ENCODE results near the gene ENTREP3.
"Not testable (repeated sequence)": the region's sequence is repeated elsewhere in the genome, so short reads cannot be mapped to it uniquely, and the experiment has no call there.

ENTREP3 gene

GRCh38 chr1:155226910-155227260, 28.4 kb downstream of the ENTREP3 start:
- Histone ChIP-seq H3K27me3 (ENCODE audit: control insufficient read depth, insufficient read depth, low read length) (no peaks in the 10 kb centered on the region), H3K9me3 (ENCODE audit: control insufficient read depth, low read length) (no peaks in the 10 kb centered on the region), H3K9ac (ENCODE audit: low read length) (peak overlapping the region; percentile 63), H3K36me3 (ENCODE audit: control insufficient read depth, insufficient read depth, low read length) (no peaks in the 10 kb centered on the region), H3K4me3 (ENCODE audit: low read length) (peak overlapping the region; percentile 43), H3K4me1 (ENCODE audit: control insufficient read depth, insufficient read depth, low read length) (peaks cover 24% of the 10 kb centered on the region)

DNA sequence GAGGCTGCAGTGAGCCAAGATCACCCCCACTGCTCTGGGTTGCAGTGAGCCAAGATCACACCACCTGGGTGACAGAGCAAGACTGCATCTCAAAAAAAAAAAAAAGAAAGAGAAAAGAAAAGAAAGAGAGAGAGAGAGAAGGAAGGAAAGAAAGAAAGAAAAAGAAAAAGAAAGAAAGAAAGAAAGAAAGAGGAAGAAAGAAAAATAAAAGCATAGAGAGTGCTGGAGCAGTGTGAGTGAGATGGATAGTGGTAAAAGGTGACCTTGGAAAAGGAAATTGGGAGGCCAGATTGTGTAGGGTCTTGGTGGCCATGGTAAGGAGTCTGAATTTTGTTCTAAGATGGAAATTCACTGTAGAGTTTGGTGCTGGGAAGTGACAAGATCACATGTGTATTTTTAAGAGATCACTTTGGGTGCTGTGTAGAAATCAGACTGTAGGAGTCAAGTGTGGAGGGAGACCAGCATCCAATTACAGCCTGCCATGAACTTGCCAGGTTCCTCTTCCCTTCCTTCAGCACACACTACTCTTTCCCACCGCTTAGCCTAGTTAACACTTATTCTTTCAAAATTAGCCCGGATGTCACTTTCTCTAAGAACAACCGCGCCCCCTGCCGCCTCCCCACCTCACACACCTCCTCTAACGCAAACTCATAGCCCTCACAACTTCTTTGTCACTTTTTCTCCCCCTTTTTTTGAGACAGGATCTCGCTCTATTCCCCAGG, 28.9 kb downstream of the ENTREP3 start:
- peak overlapping the region; percentile 43 for H3K4me3 ChIP-seq (ENCODE audit: low read length)
- H3K36me3 ChIP-seq (ENCODE audit: control insufficient read depth, insufficient read depth, low read length) = no peaks in the 10 kb centered on the region
- H3K9me3 ChIP-seq (ENCODE audit: control insufficient read depth, low read length) = no peaks in the 10 kb centered on the region
- no peaks in the 10 kb centered on the region for H3K27me3 ChIP-seq (ENCODE audit: control insufficient read depth, insufficient read depth, low read length)
- peak overlapping the region; percentile 63 for H3K9ac ChIP-seq (ENCODE audit: low read length)
- H3K4me1 ChIP-seq (ENCODE audit: control insufficient read depth, insufficient read depth, low read length) = peaks cover 24% of the 10 kb centered on the region

GRCh38 chr1:155225404-155225759, 29.9 kb downstream of the ENTREP3 start:
- H3K27me3 ChIP-seq (ENCODE audit: control insufficient read depth, insufficient read depth, low read length); H3K4me3 ChIP-seq (ENCODE audit: low read length); H3K36me3 ChIP-seq (ENCODE audit: control insufficient read depth, insufficient read depth, low read length); H3K9me3 ChIP-seq (ENCODE audit: control insufficient read depth, low read length); H3K9ac ChIP-seq (ENCODE audit: low read length): not testable (repeated sequence)
- peaks cover 28% of the 10 kb centered on the region for H3K4me1 ChIP-seq (ENCODE audit: control insufficient read depth, insufficient read depth, low read length)

DNA sequence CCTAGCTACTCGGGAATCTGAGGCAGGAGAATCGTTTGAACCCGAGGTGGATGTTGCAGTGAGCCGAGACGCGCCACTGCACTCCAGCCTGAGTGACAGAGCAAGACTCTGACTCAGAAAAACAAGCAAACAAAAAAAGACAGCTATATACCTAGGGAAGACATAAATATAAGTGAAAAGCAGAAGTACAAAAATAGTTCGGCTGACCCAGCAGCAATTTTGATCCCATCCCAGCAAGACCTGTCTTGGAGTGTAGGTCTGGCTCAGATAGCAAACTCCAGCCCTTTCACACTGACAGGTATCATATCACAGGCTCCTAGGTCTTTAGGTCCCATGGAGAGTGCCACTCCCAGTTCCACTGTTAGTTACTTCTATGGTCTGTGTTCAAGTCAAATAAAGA, 32.2 kb downstream of the ENTREP3 start:
- H3K9me3 ChIP-seq (ENCODE audit: control insufficient read depth, low read length) = no peaks in the 10 kb centered on the region
- no peak overlapping the region for H3K4me3 ChIP-seq (ENCODE audit: low read length)
- H3K4me1 ChIP-seq (ENCODE audit: control insufficient read depth, insufficient read depth, low read length) = peaks cover 36% of the 10 kb centered on the region
- H3K36me3 ChIP-seq (ENCODE audit: control insufficient read depth, insufficient read depth, low read length) = no peaks in the 10 kb centered on the region
- H3K27me3 ChIP-seq (ENCODE audit: control insufficient read depth, insufficient read depth, low read length) = no peaks in the 10 kb centered on the region
- H3K9ac ChIP-seq (ENCODE audit: low read length) = no peak overlapping the region

- H3K36me3 ChIP-seq (ENCODE audit: control insufficient read depth, insufficient read depth, low read length); H3K4me3 ChIP-seq (ENCODE audit: low read length); H3K27me3 ChIP-seq (ENCODE audit: control insufficient read depth, insufficient read depth, low read length); H3K9ac ChIP-seq (ENCODE audit: low read length); H3K9me3 ChIP-seq (ENCODE audit: control insufficient read depth, low read length): not testable (repeated sequence)
- peaks cover 17% of the 10 kb centered on the region for H3K4me1 ChIP-seq (ENCODE audit: control insufficient read depth, insufficient read depth, low read length)
Measured at GRCh38 chr1:155220211-155220965, 34.9 kb downstream of the ENTREP3 start.

- Histone ChIP-seq H3K9ac (ENCODE audit: low read length) (no peak overlapping the region), H3K9me3 (ENCODE audit: control insufficient read depth, low read length) (no peaks in the 10 kb centered on the region), H3K4me1 (ENCODE audit: control insufficient read depth, insufficient read depth, low read length) (peaks cover 15% of the 10 kb centered on the region), H3K36me3 (ENCODE audit: control insufficient read depth, insufficient read depth, low read length) (no peaks in the 10 kb centered on the region), H3K27me3 (ENCODE audit: control insufficient read depth, insufficient read depth, low read length) (no peaks in the 10 kb centered on the region), H3K4me3 (ENCODE audit: low read length) (no peak overlapping the region)
Measured at GRCh38 chr1:155219592-155220031, 35.7 kb downstream of the ENTREP3 start.

DNA sequence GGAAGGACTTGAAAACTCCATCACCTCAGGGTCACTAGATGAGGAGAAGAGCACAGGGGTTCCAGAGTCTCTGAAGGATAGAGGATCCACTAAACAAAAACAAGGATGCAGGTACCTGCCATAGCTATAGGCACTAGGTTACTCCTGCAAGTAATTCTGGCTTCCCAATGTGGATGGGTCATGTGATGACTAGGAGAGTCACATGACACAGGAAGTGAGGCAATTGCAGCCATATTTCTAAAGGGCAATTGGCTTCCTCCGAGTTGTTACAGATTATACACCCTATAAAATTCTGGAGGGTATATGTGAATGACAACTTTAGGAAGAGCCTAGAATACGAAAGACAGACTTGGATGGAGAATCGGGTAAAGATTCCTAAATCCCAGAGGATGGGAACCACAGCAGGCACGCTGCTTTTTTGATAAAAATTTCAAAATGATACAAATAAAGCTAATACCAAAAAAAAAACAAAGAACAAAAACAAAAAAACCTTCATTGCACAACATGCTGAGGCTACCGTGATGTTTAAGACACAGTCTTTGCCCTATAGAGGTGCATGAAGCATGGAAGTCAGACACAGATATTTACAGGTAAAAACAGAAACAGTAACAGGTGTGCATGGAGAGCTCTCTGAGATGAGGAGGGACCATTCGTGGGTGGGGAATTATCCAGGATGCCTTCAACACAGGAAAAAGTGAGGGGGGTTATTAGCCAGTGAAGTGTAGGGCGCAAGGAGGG, 36.3 kb downstream of the ENTREP3 start:
- Histone ChIP-seq H3K9me3 (ENCODE audit: control insufficient read depth, low read length) (no peaks in the 10 kb centered on the region), H3K27me3 (ENCODE audit: control insufficient read depth, insufficient read depth, low read length) (no peaks in the 10 kb centered on the region), H3K9ac (ENCODE audit: low read length) (no peak overlapping the region), H3K4me1 (ENCODE audit: control insufficient read depth, insufficient read depth, low read length) (peaks cover 15% of the 10 kb centered on the region), H3K36me3 (ENCODE audit: control insufficient read depth, insufficient read depth, low read length) (no peaks in the 10 kb centered on the region), H3K4me3 (ENCODE audit: low read length) (no peak overlapping the region)

DNA sequence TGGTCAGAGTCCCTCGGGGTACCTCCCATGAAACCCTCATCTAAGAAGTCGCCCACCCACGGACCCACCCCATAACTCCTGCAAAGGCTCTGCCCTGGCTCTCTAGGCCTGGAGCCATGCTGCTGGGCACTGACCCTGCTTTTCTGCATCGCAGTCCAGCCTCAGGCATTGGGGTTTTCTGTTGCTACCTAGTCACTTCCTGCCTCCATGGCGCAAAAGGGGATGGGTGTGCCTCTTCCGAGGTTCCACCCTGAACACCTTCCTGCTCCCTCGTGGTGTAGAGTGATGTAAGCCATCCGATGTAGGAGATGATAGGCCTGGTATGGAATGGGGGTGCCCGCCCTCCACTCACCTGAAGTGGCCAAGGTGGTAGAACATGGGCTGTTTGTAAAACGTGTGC, 40.6 kb downstream of the ENTREP3 start:
- not testable (repeated sequence) for H3K9me3 ChIP-seq (ENCODE audit: control insufficient read depth, low read length); H3K4me1 ChIP-seq (ENCODE audit: control insufficient read depth, insufficient read depth, low read length); H3K27me3 ChIP-seq (ENCODE audit: control insufficient read depth, insufficient read depth, low read length); H3K4me3 ChIP-seq (ENCODE audit: low read length); H3K9ac ChIP-seq (ENCODE audit: low read length); H3K36me3 ChIP-seq (ENCODE audit: control insufficient read depth, insufficient read depth, low read length)

GRCh38 chr1:155212051-155212440, 43.2 kb downstream of the ENTREP3 start:
- H3K36me3 ChIP-seq (ENCODE audit: control insufficient read depth, insufficient read depth, low read length); H3K27me3 ChIP-seq (ENCODE audit: control insufficient read depth, insufficient read depth, low read length); H3K9me3 ChIP-seq (ENCODE audit: control insufficient read depth, low read length); H3K9ac ChIP-seq (ENCODE audit: low read length); H3K4me3 ChIP-seq (ENCODE audit: low read length): not testable (repeated sequence)
- peaks cover 23% of the 10 kb centered on the region for H3K4me1 ChIP-seq (ENCODE audit: control insufficient read depth, insufficient read depth, low read length)

GRCh38 chr1:155211381-155212050, 43.8 kb downstream of the ENTREP3 start:
- H3K36me3 ChIP-seq (ENCODE audit: control insufficient read depth, insufficient read depth, low read length); H3K4me3 ChIP-seq (ENCODE audit: low read length); H3K9me3 ChIP-seq (ENCODE audit: control insufficient read depth, low read length); H3K9ac ChIP-seq (ENCODE audit: low read length); H3K27me3 ChIP-seq (ENCODE audit: control insufficient read depth, insufficient read depth, low read length): not testable (repeated sequence)
- peaks cover 27% of the 10 kb centered on the region for H3K4me1 ChIP-seq (ENCODE audit: control insufficient read depth, insufficient read depth, low read length)

- H3K9ac ChIP-seq (ENCODE audit: low read length) = no peak overlapping the region
Measured at GRCh38 chr1:155210314-155211104, 44.8 kb downstream of the ENTREP3 start.

More at GRCh38 chr1:155210314-155211104, 44.8 kb downstream of the ENTREP3 start:
- H3K4me3 ChIP-seq (ENCODE audit: low read length) = no peak overlapping the region
- H3K27me3 ChIP-seq (ENCODE audit: control insufficient read depth, insufficient read depth, low read length) = no peaks in the 10 kb centered on the region
- H3K36me3 ChIP-seq (ENCODE audit: control insufficient read depth, insufficient read depth, low read length) = no peaks in the 10 kb centered on the region
- H3K9me3 ChIP-seq (ENCODE audit: control insufficient read depth, low read length) = no peaks in the 10 kb centered on the region
- peaks cover 27% of the 10 kb centered on the region for H3K4me1 ChIP-seq (ENCODE audit: control insufficient read depth, insufficient read depth, low read length)

Measured in mucosa of stomach (tissue), 1 donor.